HepG2 (cell line): Measurements from ENCODE around the gene ADRM1. TPM values are rescaled to one million over a fixed set of nuclear protein-coding genes. Genes with fewer than 3 reads are reported as not detected.
A peak's percentile ranks its signal among the peaks of the same experiment; 100 is the strongest.

ENCODE experiments used
- ATF6 ChIP-seq: sonication (generic); formaldehyde crosslinking; conservative IDR thresholded peaks from 2 replicates; pipeline ENCODE4 v1.4.0; 2020; ENCODE audit warnings: missing genetic modification reagents
- DRAP1 ChIP-seq: IDR thresholded peaks from 2 replicates; pipeline ENCODE4 v1.6.1; 2016; ENCODE audit warnings: missing genetic modification reagents, missing compliant biosample characterization
- ERF ChIP-seq: IDR thresholded peaks from 2 replicates; pipeline ENCODE4 v1.6.1; 2018; ENCODE audit warnings: missing biosample characterization, missing genetic modification reagents
- KDM2A ChIP-seq: sonication (generic); formaldehyde crosslinking; IDR thresholded peaks from 2 replicates; pipeline ENCODE4 v1.4.0; 2020; ENCODE audit warnings: low read depth, missing genetic modification reagents, borderline replicate concordance
- MTF2 ChIP-seq: sonication (generic); formaldehyde crosslinking; IDR thresholded peaks from 2 replicates; pipeline ENCODE4 v1.5.0; 2020; ENCODE audit warnings: missing genetic modification reagents, borderline replicate concordance
- PATZ1 ChIP-seq: sonication (generic); formaldehyde crosslinking; IDR thresholded peaks from 2 replicates; pipeline ENCODE4 v1.4.0; 2020; ENCODE audit warnings: missing genetic modification reagents
- PREB ChIP-seq: sonication (generic); formaldehyde crosslinking; IDR thresholded peaks from 2 replicates; pipeline ENCODE4 v1.4.0; 2020; ENCODE audit warnings: missing genetic modification reagents
- THAP11 ChIP-seq: IDR thresholded peaks from 2 replicates; pipeline ENCODE4 v1.6.1; 2016; ENCODE audit warnings: missing biosample characterization, missing genetic modification reagents
- ZNF230 ChIP-seq: sonication (generic); formaldehyde crosslinking; IDR thresholded peaks from 2 replicates; pipeline ENCODE4 v1.4.0; 2020; ENCODE audit warnings: mild to moderate bottlenecking, missing genetic modification reagents
- ZNF235 ChIP-seq: sonication (generic); formaldehyde crosslinking; IDR thresholded peaks from 2 replicates; pipeline ENCODE4 v1.8.1; 2023; ENCODE audit warnings: mild to moderate bottlenecking, missing genetic modification reagents, borderline replicate concordance
- ZNF282 ChIP-seq: fragments of 450-650 bp; IDR thresholded peaks from 2 replicates; pipeline ENCODE4 v1.6.1; 2018; ENCODE audit not compliant: partially characterized antibody
- ZNF318 ChIP-seq: sonication (generic); formaldehyde crosslinking; IDR thresholded peaks from 2 replicates; pipeline ENCODE4 v1.4.0; 2020; ENCODE audit warnings: mild to moderate bottlenecking, missing genetic modification reagents
- ZNF674 ChIP-seq: sonication (generic); formaldehyde crosslinking; IDR thresholded peaks from 2 replicates; pipeline ENCODE4 v1.5.0; 2020; ENCODE audit warnings: low read depth, mild to moderate bottlenecking, missing genetic modification reagents
- polyA plus RNA-seq, 8 experiments: library from polyadenylated mRNA; depleted of rRNA in 3 of 8; stranded (reverse) in 7 of 8; unstranded in 1 of 8; fragments of >200 nt; fragmentation: Illumina TruSeq in 4 of 8; extraction: Trizol in 4 of 8; gene quantifications; 2 replicates each; pipeline versions ENCODE4 v1.2.1 to v1.2.3, GENCODE V29; 2011 to 2016; ENCODE audit warnings: low read depth in 4 of 8, missing spikeins in 1 of 8, mixed read lengths in 1 of 8; ENCODE audit not compliant: insufficient read depth in 1 of 8
- total RNA-seq, 5 experiments: library from RNA; depleted of rRNA; stranded (reverse); fragments of >200 nt; fragmentation: Illumina TruSeq; extraction: Trizol; gene quantifications; 2 replicates each; pipeline ENCODE4 v1.2.3, GENCODE V29; 2016; ENCODE audit warnings: low read depth in 1 of 5

The ADRM1 gene
- total and polyA plus RNA-seq, 2 of the 13 experiments (the other 11 are each of a cell fraction or from before 2014, with no cell fraction given) = 92.9 to 154 TPM

- no peak for TF ChIP-seq ATF6 (CRISPR knock-in tag)
- no peak for TF ChIP-seq KDM2A (CRISPR knock-in tag)
- no peak for TF ChIP-seq ERF (CRISPR knock-in tag)
- TF ChIP-seq DRAP1 (CRISPR knock-in tag) = no peak
- no peak for TF ChIP-seq ZNF318 (CRISPR knock-in tag)
- TF ChIP-seq ZNF230 (CRISPR knock-in tag) = no peak
- TF ChIP-seq PREB (CRISPR knock-in tag) = no peak
- no peak for TF ChIP-seq PATZ1 (CRISPR knock-in tag)
- TF ChIP-seq ZNF235 (CRISPR knock-in tag) = 0 out of 2 replicates have a peak, but pooled peaks have one; percentile 26
- TF ChIP-seq THAP11 = no peak
- TF ChIP-seq MTF2 = no peak
- no peak for TF ChIP-seq ZNF674 (CRISPR knock-in tag)
- no peak for TF ChIP-seq ZNF282
Measured at GRCh38 chr20:62307226-62308101, 4.7 kb downstream of the ADRM1 start (continued).
